Natural killer cell (primary cell): ENCODE results near the gene THY1. TPM values are rescaled to one million over a fixed set of nuclear protein-coding genes. Genes with fewer than 3 reads are reported as not detected.

ENCODE experiments used
- ATAC-seq, 3 donors: fragments of 150-1000 bp in 2 of 3; fragments of 200-7000 bp in 1 of 3; cut with Tn5 transposase; 1 replicate in 1 of 3; 2 replicates in 2 of 3; pipeline ENCODE4 v1.10.0; 2021; ENCODE audit warnings: mild to moderate bottlenecking in 2 of 3, moderate library complexity in 2 of 3
- DNase-seq, 2 donors: peaks; one replicate each; pipeline versions ENCODE4 v3.0.0 to v3.0.0-alpha.2; 2013 to 2021; ENCODE audit warnings: mixed read lengths in 1 of 2
- H3K27ac ChIP-seq: one replicate; pipeline ENCODE4 v1.5.1; 2013; ENCODE audit warnings: mild to moderate bottlenecking, low read length
- H3K27me3 ChIP-seq: one replicate; pipeline ENCODE4 v1.6.1; 2013; ENCODE audit warnings: low read length; ENCODE audit not compliant: control insufficient read depth, insufficient read depth
- H3K36me3 ChIP-seq: one replicate; pipeline ENCODE4 v1.6.1; 2013; ENCODE audit warnings: low read length; ENCODE audit not compliant: control insufficient read depth, insufficient read depth
- H3K4me1 ChIP-seq: one replicate; pipeline ENCODE4 v1.6.1; 2013; ENCODE audit warnings: low read length; ENCODE audit not compliant: control insufficient read depth, insufficient read depth
- H3K4me3 ChIP-seq: one replicate; pipeline ENCODE4 v1.5.1; 2013; ENCODE audit warnings: low read length
- H3K9me3 ChIP-seq: one replicate; pipeline ENCODE4 v1.6.1; 2013; ENCODE audit warnings: low read length; ENCODE audit not compliant: control insufficient read depth, insufficient read depth
- H3K27ac Mint-ChIP-seq, 2 donors: one replicate each; pipeline ENCODE4 v1.8.0; 2022; ENCODE audit warnings: mild to moderate bottlenecking in 2 of 2, mixed read lengths in 2 of 2, moderate library complexity in 1 of 2
- H3K27me3 Mint-ChIP-seq, 2 donors: one replicate each; pipeline ENCODE4 v1.8.0; 2022; ENCODE audit warnings: low read depth in 2 of 2, mixed read lengths in 2 of 2
- H3K36me3 Mint-ChIP-seq: one replicate; pipeline ENCODE4 v1.8.0; 2022; ENCODE audit warnings: mixed read lengths
- H3K4me1 Mint-ChIP-seq, 2 donors: one replicate each; pipeline ENCODE4 v1.8.0; 2022; ENCODE audit warnings: mixed read lengths in 2 of 2
- H3K4me3 Mint-ChIP-seq: one replicate; pipeline ENCODE4 v1.8.0; 2022; ENCODE audit warnings: mild to moderate bottlenecking, moderate library complexity, mixed read lengths
- H3K9me3 Mint-ChIP-seq, 2 donors: one replicate each; pipeline ENCODE4 v1.8.0; 2022; ENCODE audit warnings: mixed read lengths in 2 of 2
- WGBS: methylation state at CpG from one replicate; pipeline ENCODE4 v1.1.7; 2013; ENCODE audit warnings: missing lambda C conversion rate; ENCODE audit not compliant: insufficient coverage; 5-methylcytosine and 5-hydroxymethylcytosine counted together
- intact Hi-C: fragments of 100-400 bp; cut with micrococcal nuclease; formaldehyde crosslinking; loops from one replicate; pipeline ENCODE4 v1.14.2; 2022
- total RNA-seq, 4 donors: library from RNA; stranded (reverse); fragments of 120-200 nt in 1 of 4; gene quantifications; one replicate each; pipeline versions ENCODE4 v1.2.3 to v1.2.4, GENCODE V29; 2013 to 2022
- TF ChIP-seq, protein P1 (sequence below): fragments of 200-600 bp; IDR thresholded peaks from one replicate; pipeline ENCODE4 v1.8.0; 2022; ENCODE audit warnings: antibody characterized with exemption

THY1 gene
- total RNA-seq, 3 donors from 2014 or later (not counting 1 experiment from before 2014, with no cell fraction given) = not detected

DNA sequence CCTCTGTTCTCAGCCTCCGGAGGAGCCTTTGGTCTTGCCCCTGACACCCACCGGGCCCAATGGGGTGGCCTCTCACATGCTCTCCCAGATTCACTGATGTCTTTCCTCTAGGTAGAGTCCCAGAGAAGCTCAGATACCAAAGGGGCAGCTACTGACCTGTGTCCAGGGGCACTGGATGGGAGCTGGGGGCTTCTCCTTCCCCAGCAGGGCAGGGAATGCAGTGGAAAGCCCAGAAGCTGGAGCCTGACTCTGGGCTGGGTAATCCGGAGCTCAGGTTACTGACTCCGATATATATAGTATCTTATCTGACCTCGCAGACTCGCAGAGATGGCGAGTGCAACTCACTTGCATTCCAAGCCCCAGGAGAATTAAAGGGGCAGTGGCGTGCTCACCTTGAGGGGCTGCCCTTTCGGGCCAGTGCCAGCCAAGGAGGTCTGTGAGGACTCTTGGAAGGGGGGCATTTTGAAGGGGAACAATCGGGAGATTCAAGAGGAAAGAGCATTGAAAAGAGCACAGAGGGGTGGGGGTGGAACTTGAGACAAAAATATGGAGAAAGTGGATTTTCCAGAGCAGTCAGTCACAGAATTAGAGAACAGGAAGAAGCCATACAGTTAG is 44.0 kb downstream of the THY1 start:
- Mint-ChIP-seq H3K36me3 (no peaks in the 10 kb centered on the region), H3K4me1 (peaks cover 0 to under 1% of the 10 kb centered on the region in 2 donors), H3K9me3 (no peaks in the 10 kb centered on the region), H3K27ac (peak overlapping the region in 1 of 2 donors; percentile 6), H3K27me3 (peaks cover 0 to 6% of the 10 kb centered on the region in 2 donors), H3K4me3 (peak overlapping the region; percentile 21)
- Histone ChIP-seq H3K9me3 (no peaks in the 10 kb centered on the region), H3K36me3 (no peaks in the 10 kb centered on the region), H3K27ac (no peak overlapping the region), H3K27me3 (peaks cover 3% of the 10 kb centered on the region), H3K4me1 (peaks cover 22% of the 10 kb centered on the region), H3K4me3 (no peak overlapping the region)
- intact Hi-C loops = no loop called here
- WGBS = 92% methylated on average over 10 of the region's 10 CpGs
- TF ChIP-seq, protein P1, sequence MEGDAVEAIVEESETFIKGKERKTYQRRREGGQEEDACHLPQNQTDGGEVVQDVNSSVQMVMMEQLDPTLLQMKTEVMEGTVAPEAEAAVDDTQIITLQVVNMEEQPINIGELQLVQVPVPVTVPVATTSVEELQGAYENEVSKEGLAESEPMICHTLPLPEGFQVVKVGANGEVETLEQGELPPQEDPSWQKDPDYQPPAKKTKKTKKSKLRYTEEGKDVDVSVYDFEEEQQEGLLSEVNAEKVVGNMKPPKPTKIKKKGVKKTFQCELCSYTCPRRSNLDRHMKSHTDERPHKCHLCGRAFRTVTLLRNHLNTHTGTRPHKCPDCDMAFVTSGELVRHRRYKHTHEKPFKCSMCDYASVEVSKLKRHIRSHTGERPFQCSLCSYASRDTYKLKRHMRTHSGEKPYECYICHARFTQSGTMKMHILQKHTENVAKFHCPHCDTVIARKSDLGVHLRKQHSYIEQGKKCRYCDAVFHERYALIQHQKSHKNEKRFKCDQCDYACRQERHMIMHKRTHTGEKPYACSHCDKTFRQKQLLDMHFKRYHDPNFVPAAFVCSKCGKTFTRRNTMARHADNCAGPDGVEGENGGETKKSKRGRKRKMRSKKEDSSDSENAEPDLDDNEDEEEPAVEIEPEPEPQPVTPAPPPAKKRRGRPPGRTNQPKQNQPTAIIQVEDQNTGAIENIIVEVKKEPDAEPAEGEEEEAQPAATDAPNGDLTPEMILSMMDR = no peak
- no peak for ATAC-seq
- no peak for DNase-seq

DNA sequence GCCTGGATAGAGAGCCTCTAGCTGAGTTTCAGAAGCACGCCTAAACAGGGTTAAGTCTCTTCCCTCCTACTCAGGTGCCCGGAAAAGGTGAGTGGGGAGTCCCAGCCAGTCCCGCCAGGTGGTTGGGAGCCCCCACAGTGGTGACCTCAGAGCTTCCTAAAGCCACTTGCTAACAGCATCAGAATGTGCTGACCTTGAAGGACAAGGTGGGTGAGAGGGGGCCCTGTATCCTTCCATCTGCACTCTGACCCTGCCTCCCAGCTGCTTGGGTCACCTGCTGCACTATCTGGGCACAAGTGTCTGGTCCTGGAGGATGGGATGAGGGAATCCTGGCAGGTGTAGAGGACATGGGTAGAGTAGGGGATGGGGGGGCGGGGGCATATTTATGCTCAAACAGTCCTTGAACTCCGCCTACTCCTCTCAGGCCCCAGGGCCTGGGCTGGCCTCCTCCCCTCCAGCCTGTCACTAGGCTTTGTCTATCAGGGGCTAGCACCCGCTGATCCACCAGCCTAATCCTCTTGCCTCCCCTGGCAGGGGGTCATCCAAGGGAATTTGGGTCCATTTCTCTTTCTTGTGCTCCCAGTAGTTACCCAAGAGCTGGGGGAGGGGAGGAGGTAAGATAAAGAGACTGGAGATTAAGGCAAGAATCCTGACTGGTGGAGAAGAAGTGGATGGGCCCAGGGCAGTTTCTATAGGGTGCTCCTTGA is 44.9 kb downstream of the THY1 start:
- TF ChIP-seq, protein P1 = no peak
- Mint-ChIP-seq H3K27me3 (peaks cover 0 to 6% of the 10 kb centered on the region in 2 donors), H3K9me3 (no peaks in the 10 kb centered on the region), H3K36me3 (no peaks in the 10 kb centered on the region), H3K27ac (peak overlapping the region in 1 of 2 donors; percentile 6), H3K4me3 (no peak overlapping the region), H3K4me1 (peaks cover 0 to 6% of the 10 kb centered on the region in 2 donors)
- intact Hi-C loops = no loop called here
- no peaks in the 10 kb centered on the region for H3K9me3 ChIP-seq
- peaks cover 3% of the 10 kb centered on the region for H3K27me3 ChIP-seq
- no peaks in the 10 kb centered on the region for H3K36me3 ChIP-seq
- 69% methylated on average over 6 of the region's 6 CpGs for WGBS
- H3K4me3 ChIP-seq = no peak overlapping the region
- no peak overlapping the region for H3K27ac ChIP-seq
- peaks cover 30% of the 10 kb centered on the region for H3K4me1 ChIP-seq
- ATAC-seq (no peak), DNase-seq (no peak)

DNA sequence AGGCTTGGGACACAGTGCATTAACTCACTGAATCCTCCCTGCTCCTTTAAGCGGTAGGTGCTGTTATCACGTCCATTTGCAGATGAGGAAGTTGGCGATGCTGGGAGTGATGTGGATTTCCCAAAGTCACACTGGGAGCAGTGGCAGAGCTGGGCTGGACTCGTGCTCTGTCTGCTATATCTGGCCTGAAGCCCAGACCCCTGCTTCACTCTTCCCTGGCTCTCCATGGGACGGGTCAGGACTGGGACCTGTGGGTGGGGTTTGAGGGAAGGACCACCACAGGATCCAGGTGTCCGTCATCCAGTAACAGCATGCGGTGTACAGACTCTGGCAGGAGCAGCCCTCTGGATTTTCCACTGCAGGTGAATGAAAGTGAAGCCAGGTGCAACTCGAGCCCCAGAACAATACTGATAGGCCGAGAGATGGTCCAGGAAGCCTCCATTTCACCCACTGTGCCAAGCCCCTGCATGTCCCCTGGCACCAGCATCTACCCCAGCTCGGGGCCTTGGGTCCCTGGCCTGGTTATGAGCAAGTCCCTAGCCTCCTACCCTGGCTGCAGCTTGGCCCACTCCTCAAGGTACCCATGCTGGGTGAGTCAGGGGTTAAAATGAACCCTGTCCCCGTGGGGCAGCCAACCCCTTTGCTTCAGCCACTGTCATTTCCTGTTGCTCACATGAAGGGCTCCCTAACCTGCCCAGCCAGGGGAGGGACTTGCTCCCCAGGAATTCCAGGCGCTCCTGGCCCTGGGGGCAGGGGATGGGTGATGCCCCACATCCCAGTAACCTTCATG is 45.7 kb downstream of the THY1 start:
- Mint-ChIP-seq H3K36me3 (no peaks in the 10 kb centered on the region), H3K9me3 (no peaks in the 10 kb centered on the region), H3K4me1 (peaks cover 0 to 6% of the 10 kb centered on the region in 2 donors), H3K4me3 (no peak overlapping the region), H3K27me3 (peaks cover 0 to 6% of the 10 kb centered on the region in 2 donors), H3K27ac (no peak overlapping the region)
- Histone ChIP-seq H3K36me3 (no peaks in the 10 kb centered on the region), H3K4me1 (peaks cover 30% of the 10 kb centered on the region), H3K27ac (no peak overlapping the region), H3K9me3 (no peaks in the 10 kb centered on the region), H3K4me3 (no peak overlapping the region), H3K27me3 (no peaks in the 10 kb centered on the region)
- intact Hi-C loops = no loop called here
- ATAC-seq (no peak), DNase-seq (no peak)
- WGBS = 71% methylated on average over 12 of the region's 12 CpGs
- TF ChIP-seq, protein P1 = no peak
